Tibial nerve (tissue), 4 donors: ENCODE data around the gene RBBP8. TPM values are rescaled to one million over a fixed set of nuclear protein-coding genes. Genes with fewer than 3 reads are reported as not detected.
"Not testable (repeated sequence)": the region's sequence is repeated elsewhere in the genome, so short reads cannot be mapped to it uniquely, and the experiment has no call there.

Experiments
- DNase-seq, 2 donors: peaks; one replicate each; pipeline ENCODE4 v3.0.0-alpha.2; 2019; ENCODE audit warnings: low spot score in 2 of 2
- H3K27ac ChIP-seq, 4 donors: fragments of 200-600 bp; sonication (generic) in 3 of 4; one replicate each; pipeline ENCODE4 v1.5.1; 2017 to 2019; ENCODE audit warnings: mild to moderate bottlenecking in 1 of 4
- H3K27me3 ChIP-seq, 2 donors: fragments of 200-600 bp; sonication (generic) in 1 of 2; one replicate each; pipeline versions ENCODE4 v1.5.1 to v1.6.0; 2017 to 2019
- H3K36me3 ChIP-seq, 3 donors: fragments of 200-600 bp; sonication (generic); one replicate each; pipeline ENCODE4 v1.5.1; 2018 to 2019
- H3K4me1 ChIP-seq, 4 donors: fragments of 200-600 bp; sonication (generic) in 3 of 4; one replicate each; pipeline ENCODE4 v1.5.1; 2017 to 2019
- H3K4me3 ChIP-seq, 4 donors: fragments of 200-600 bp; sonication (generic) in 3 of 4; one replicate each; pipeline ENCODE4 v1.5.1; 2017 to 2019; ENCODE audit warnings: mild to moderate bottlenecking in 1 of 4, moderate library complexity in 1 of 4
- H3K9me3 ChIP-seq, 4 donors: fragments of 200-600 bp; sonication (generic) in 3 of 4; one replicate each; pipeline ENCODE4 v1.5.1; 2017 to 2019
- EP300 ChIP-seq, 2 donors: sonication (generic); formaldehyde crosslinking; IDR thresholded peaks; one replicate each; pipeline ENCODE4 v1.6.1; 2017; ENCODE audit warnings: antibody characterized with exemption in 2 of 2, mild to moderate bottlenecking in 1 of 2
- POLR2A ChIP-seq, 2 donors: fragments of 450-650 bp; IDR thresholded peaks; one replicate each; pipeline ENCODE4 v1.6.1; 2017; ENCODE audit warnings: antibody characterized with exemption in 2 of 2, mild to moderate bottlenecking in 2 of 2, moderate library complexity in 2 of 2
- WGBS, 2 donors: methylation state at CpG; one replicate each; pipeline ENCODE4 v1.1.5; 2018; 5-methylcytosine and 5-hydroxymethylcytosine counted together
- total RNA-seq, 4 donors: library from RNA; depleted of rRNA; stranded (reverse); fragments of >200 nt; gene quantifications; one replicate each; pipeline ENCODE4 v1.1.0, GENCODE V29; 2016
- TF ChIP-seq, protein P1 (sequence below), 5 experiments: fragments of 200-600 bp in 3 of 5; fragments of 450-650 bp in 2 of 5; sonication (generic) in 3 of 5; IDR thresholded peaks; one replicate each; pipeline ENCODE4 v1.5.1; 2016 to 2019; ENCODE audit warnings: antibody characterized with exemption in 5 of 5, mild to moderate bottlenecking in 3 of 5, moderate library complexity in 2 of 5

Gene RBBP8
- total RNA-seq, 4 donors from 2014 or later, result 8.3 to 43.8 (median 13.5) TPM

DNA sequence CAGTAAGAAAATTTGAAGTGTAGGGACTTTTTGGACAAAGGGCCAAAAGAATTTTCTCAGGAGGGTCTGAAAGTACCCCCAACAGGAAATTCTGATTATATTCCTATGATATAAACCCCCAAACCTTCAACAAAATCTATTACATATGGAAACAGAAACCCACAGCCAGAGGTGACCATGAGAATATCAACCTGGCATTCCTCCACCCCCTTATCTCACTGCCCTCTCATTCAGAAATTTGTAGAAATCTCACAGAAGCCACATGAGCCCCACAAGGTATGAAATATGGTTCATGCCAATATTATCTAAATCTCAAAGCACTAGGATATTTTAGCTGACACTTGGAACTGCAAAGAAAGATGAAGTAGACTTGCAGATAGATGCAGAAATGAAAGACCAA, 31.0 kb upstream of the RBBP8 start:
- Histone ChIP-seq H3K9me3 (no peaks in the 10 kb centered on the region), H3K4me1 (no peaks in the 10 kb centered on the region), H3K36me3 (no peaks in the 10 kb centered on the region), H3K27me3 (no peaks in the 10 kb centered on the region), H3K27ac (no peak overlapping the region), H3K4me3 (no peak overlapping the region)
- TF ChIP-seq, protein P1, sequence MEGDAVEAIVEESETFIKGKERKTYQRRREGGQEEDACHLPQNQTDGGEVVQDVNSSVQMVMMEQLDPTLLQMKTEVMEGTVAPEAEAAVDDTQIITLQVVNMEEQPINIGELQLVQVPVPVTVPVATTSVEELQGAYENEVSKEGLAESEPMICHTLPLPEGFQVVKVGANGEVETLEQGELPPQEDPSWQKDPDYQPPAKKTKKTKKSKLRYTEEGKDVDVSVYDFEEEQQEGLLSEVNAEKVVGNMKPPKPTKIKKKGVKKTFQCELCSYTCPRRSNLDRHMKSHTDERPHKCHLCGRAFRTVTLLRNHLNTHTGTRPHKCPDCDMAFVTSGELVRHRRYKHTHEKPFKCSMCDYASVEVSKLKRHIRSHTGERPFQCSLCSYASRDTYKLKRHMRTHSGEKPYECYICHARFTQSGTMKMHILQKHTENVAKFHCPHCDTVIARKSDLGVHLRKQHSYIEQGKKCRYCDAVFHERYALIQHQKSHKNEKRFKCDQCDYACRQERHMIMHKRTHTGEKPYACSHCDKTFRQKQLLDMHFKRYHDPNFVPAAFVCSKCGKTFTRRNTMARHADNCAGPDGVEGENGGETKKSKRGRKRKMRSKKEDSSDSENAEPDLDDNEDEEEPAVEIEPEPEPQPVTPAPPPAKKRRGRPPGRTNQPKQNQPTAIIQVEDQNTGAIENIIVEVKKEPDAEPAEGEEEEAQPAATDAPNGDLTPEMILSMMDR (IDR thresholded peaks at IDR 0.05), result no peak
- TF ChIP-seq EP300 (IDR thresholded peaks at IDR 0.05) (no peak), POLR2A (IDR thresholded peaks at IDR 0.05) (no peak)
- no peak for DNase-seq

DNA sequence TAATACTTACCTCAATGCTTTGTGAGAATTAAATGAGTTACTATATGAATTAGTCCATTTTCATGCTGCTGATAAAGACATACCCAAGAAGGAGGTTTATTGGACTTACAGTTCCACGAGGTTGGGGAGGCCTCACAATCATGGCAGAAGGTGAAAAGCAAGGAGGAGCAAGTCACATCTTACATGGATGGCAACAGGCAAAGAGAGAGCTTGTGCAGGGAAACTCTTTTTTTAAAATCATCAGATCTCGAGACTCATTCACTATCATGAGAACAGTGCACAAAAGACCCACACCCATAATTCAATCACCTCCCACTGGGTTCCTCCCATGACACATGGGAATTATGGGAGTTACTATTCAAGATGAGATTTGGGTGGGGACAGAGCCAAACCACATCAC, 29.9 kb upstream of the RBBP8 start:
- 88% methylated on average over 2 of the region's 2 CpGs for WGBS, 2 donors
- not testable (repeated sequence) for H3K4me3 ChIP-seq, DNase-seq, H3K9me3 ChIP-seq, H3K4me1 ChIP-seq, H3K27me3 ChIP-seq, H3K27ac ChIP-seq, H3K36me3 ChIP-seq

DNA sequence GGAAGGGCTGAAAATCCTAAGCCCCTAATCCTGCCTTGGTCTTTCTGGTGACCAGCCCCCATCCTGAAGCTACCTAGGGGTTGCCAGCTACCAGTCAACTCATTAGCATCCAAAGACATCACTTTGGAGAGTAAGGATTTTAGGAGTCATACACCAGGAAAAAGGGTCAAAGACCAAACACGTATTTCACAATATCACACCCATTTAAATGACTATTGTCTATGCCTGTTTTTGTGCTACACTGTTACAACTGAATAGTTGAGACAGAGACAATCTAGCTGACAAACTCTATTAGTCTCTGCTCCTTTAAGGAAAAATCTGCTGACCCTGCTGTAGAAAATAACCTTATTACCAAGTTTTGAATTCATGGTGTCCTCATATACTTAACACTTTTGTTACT, 21.0 kb upstream of the RBBP8 start:
- Histone ChIP-seq H3K4me3 (no peak overlapping the region), H3K36me3 (no peaks in the 10 kb centered on the region), H3K27ac (no peak overlapping the region), H3K9me3 (no peaks in the 10 kb centered on the region), H3K27me3 (no peaks in the 10 kb centered on the region), H3K4me1 (no peaks in the 10 kb centered on the region)
- TF ChIP-seq POLR2A (IDR thresholded peaks at IDR 0.05) (no peak), EP300 (IDR thresholded peaks at IDR 0.05) (no peak)
- TF ChIP-seq, protein P1 (IDR thresholded peaks at IDR 0.05), result no peak
- DNase-seq, result no peak
- 71 to 82% methylated on average over 1 of the region's 1 CpG for WGBS, 2 donors

DNA sequence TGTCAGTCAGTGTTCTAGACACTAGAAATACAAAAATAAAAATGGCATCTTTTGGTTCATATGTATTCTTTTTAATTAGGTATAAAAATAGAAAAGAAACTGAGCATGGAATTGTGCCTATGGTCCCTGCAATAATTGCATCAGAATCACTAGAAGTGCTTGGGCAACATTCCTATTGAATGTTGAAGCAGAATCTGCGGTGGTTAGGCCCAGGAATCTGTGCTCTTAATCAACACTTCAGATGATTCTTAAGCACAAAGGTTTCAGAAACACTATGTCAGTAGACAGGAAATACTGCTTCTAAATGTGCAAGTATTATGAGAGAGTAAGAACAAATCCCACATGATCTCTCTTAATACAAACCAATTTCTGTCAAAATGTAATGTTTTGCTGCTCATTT, 20.3 kb upstream of the RBBP8 start:
- WGBS, 2 donors, result 89 to 100% methylated on average over 1 of the region's 1 CpG
- Histone ChIP-seq H3K27ac (no peak overlapping the region), H3K9me3 (no peaks in the 10 kb centered on the region)

DNA sequence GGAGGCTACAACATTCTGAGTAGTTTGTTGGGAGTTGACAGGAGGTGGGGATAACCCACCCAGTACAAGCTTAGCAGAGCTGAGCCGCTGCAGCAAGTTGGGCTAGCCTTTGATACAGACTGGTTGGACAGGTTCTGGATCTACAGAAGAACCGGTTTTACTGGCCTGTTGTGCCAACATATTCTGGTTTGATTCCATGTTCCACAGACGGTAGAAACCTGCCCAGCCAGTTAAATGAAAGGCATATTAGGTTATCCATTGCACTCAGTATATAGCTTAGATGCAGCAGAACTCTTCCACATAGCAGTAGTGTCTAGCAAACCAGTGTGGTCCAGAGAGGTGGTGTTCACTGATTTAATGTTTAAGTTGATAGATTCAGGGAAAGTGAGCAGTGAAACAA, 19.3 kb upstream of the RBBP8 start:
- Histone ChIP-seq H3K9me3 (no peaks in the 10 kb centered on the region), H3K4me3 (no peak overlapping the region), H3K4me1 (no peaks in the 10 kb centered on the region), H3K27me3 (no peaks in the 10 kb centered on the region), H3K36me3 (no peaks in the 10 kb centered on the region), H3K27ac (no peak overlapping the region)
- DNase-seq, result no peak
- TF ChIP-seq EP300 (IDR thresholded peaks at IDR 0.05), result no peak
- TF ChIP-seq, protein P1 (IDR thresholded peaks at IDR 0.05), result no peak
- TF ChIP-seq POLR2A (IDR thresholded peaks at IDR 0.05), result no peak
- WGBS, 2 donors, result 50 to 51% methylated on average over 3 of the region's 3 CpGs

More for the DNA sequence above, 20.3 kb upstream of the RBBP8 start:
- Histone ChIP-seq H3K36me3 (no peaks in the 10 kb centered on the region), H3K4me3 (no peak overlapping the region), H3K4me1 (no peaks in the 10 kb centered on the region), H3K27me3 (no peaks in the 10 kb centered on the region)
- TF ChIP-seq, protein P1 (IDR thresholded peaks at IDR 0.05), result no peak
- TF ChIP-seq EP300 (IDR thresholded peaks at IDR 0.05) (no peak), POLR2A (IDR thresholded peaks at IDR 0.05) (no peak)
- no peak for DNase-seq

DNA sequence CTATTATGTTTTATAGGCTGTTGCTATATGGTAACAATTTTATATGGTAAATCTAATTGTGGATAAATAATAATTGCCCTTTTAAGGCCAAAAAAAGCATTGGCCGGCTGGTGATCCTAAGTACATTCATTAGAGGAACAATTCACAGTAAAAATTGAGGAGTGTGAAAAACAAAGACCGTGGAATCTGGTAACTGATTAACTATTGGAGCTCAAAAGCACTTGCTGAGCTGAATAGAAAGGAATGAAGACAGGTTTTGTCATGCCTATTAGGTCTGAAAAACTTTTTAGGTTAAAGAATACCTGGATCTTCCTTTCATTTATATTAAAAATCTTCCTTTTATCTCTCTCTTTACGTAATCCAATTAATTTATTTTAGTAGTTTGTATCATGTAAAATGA, 18.5 kb upstream of the RBBP8 start:
- Histone ChIP-seq H3K27ac (no peak overlapping the region), H3K4me1 (no peaks in the 10 kb centered on the region), H3K36me3 (no peaks in the 10 kb centered on the region), H3K4me3 (no peak overlapping the region), H3K27me3 (no peaks in the 10 kb centered on the region), H3K9me3 (no peaks in the 10 kb centered on the region)
- WGBS, 2 donors, result 63 to 66% methylated on average over 3 of the region's 3 CpGs
- TF ChIP-seq, protein P1 (IDR thresholded peaks at IDR 0.05), result no peak
- TF ChIP-seq POLR2A (IDR thresholded peaks at IDR 0.05) (no peak), EP300 (IDR thresholded peaks at IDR 0.05) (no peak)
- DNase-seq, result no peak
